A549 (cell line): ENCODE data around the gene EPN3. TPM values are rescaled to one million over a fixed set of nuclear protein-coding genes. Genes with fewer than 3 reads are reported as not detected.

Experiments
- ATAC-seq, 2 experiments: fragments of 200-7000 bp in 1 of 2; fragments of >200 bp in 1 of 2; cut with Nextera tagmentation in 1 of 2; cut with Tn5 transposase in 1 of 2; 3 replicates each; pipeline versions ENCODE4 v1.8.0 to v1.9.1; 2018 to 2020; ENCODE audit warnings: mild to moderate bottlenecking in 1 of 2, moderate library complexity in 1 of 2
- CTCF ChIA-PET: fragments of 300-600 bp; sonication (Branson Sonifier 250); formaldehyde crosslinking; extraction: SDS; loops from one replicate; lab custom pipeline; 2021; ENCODE audit warnings: antibody characterized with exemption, inconsistent platforms; lab: Yijun Ruan, JAX
- POLR2A ChIA-PET: fragments of 350-600 bp; formaldehyde crosslinking; extraction: SDS; loops from one replicate; lab custom pipeline; 2021; ENCODE audit warnings: antibody characterized with exemption, inconsistent platforms; lab: Yijun Ruan, JAX
- DNase-seq, 2 experiments: peaks; one replicate each; pipeline versions ENCODE4 v3.0.0 to v3.0.0-alpha.2; 2011 to 2016; ENCODE audit warnings: low read depth in 1 of 2, low spot score in 1 of 2
- FAIRE-seq: peaks from 2 replicates; lab custom pipeline; 2011; peaks lifted over from hg19 to GRCh38; lab: Jason Lieb, UNC
- H3K27ac ChIP-seq, 2 experiments: fragments of >200 bp; sonication (Bioruptor Twin); formaldehyde crosslinking; 3 replicates each; pipeline ENCODE4 v1.5.1; 2016 to 2017
- H3K4me1 ChIP-seq: fragments of >200 bp; sonication (Bioruptor Twin); formaldehyde crosslinking; 3 replicates; pipeline ENCODE4 v1.6.1; 2016
- H3K4me2 ChIP-seq: fragments of >200 bp; sonication (Bioruptor Twin); formaldehyde crosslinking; 3 replicates; pipeline ENCODE4 v1.6.1; 2016
- H3K4me3 ChIP-seq: fragments of >200 bp; sonication (Bioruptor Twin); formaldehyde crosslinking; 3 replicates; pipeline ENCODE4 v1.5.1; 2016
- H3K9me3 ChIP-seq: fragments of >200 bp; sonication (Bioruptor Twin); formaldehyde crosslinking; 3 replicates; pipeline ENCODE4 v1.6.1; 2016
- CBX8 ChIP-seq: fragments of 200-600 bp; sonication (generic); IDR thresholded peaks from 2 replicates; pipeline ENCODE4 v1.6.1; 2016
- CHD4 ChIP-seq: fragments of 200-600 bp; sonication (generic); IDR thresholded peaks from 2 replicates; pipeline ENCODE4 v1.6.1; 2016; ENCODE audit warnings: antibody characterized with exemption, mild to moderate bottlenecking, borderline replicate concordance
- EHMT2 ChIP-seq: fragments of 200-600 bp; sonication (generic); IDR thresholded peaks from 2 replicates; pipeline ENCODE4 v1.6.1; 2016; ENCODE audit warnings: antibody characterized with exemption, low read depth, mild to moderate bottlenecking, moderate library complexity
- EP300 ChIP-seq, 2 experiments: fragments of >200 bp; sonication (Bioruptor Twin); formaldehyde crosslinking; IDR thresholded peaks; 2 replicates in 1 of 2; 3 replicates in 1 of 2; pipeline ENCODE4 v1.6.1; 2016 to 2017
- HDAC2 ChIP-seq: fragments of 200-600 bp; sonication (generic); IDR thresholded peaks from 2 replicates; pipeline ENCODE4 v1.6.1; 2016
- HOXB5 ChIP-seq: fragments of 250-450 bp; sonication (Bioruptor Pico); IDR thresholded peaks from 2 replicates; pipeline ENCODE4 v1.5.0; 2020; ENCODE audit warnings: mild to moderate bottlenecking, moderate library complexity
- JUN ChIP-seq, 2 experiments: fragments of >200 bp; sonication (Bioruptor Twin); formaldehyde crosslinking; IDR thresholded peaks; 2 replicates in 1 of 2; 3 replicates in 1 of 2; pipeline ENCODE4 v1.6.1; 2016 to 2017
- JUNB ChIP-seq: fragments of >200 bp; sonication (Bioruptor Twin); formaldehyde crosslinking; IDR thresholded peaks from 2 replicates; pipeline ENCODE4 v1.6.1; 2016
- KDM1A ChIP-seq: fragments of 200-600 bp; sonication (generic); IDR thresholded peaks from 2 replicates; pipeline ENCODE4 v1.6.1; 2016; ENCODE audit warnings: low read depth, mild to moderate bottlenecking
- KDM5A ChIP-seq: fragments of 200-600 bp; sonication (generic); IDR thresholded peaks from 2 replicates; pipeline ENCODE4 v1.6.1; 2016; ENCODE audit warnings: antibody characterized with exemption, mild to moderate bottlenecking
- MAFK ChIP-seq: fragments of 450-650 bp; IDR thresholded peaks from 2 replicates; pipeline ENCODE4 v1.6.1; 2014; ENCODE audit not compliant: partially characterized antibody
- MAZ ChIP-seq: fragments of 150-350 bp; IDR thresholded peaks from 2 replicates; pipeline ENCODE4 v1.6.1; 2014; ENCODE audit warnings: antibody characterized with exemption, low read depth, low read length, borderline replicate concordance
- MYC ChIP-seq: IDR thresholded peaks from 2 replicates; pipeline ENCODE4 v1.6.1; 2012; ENCODE audit warnings: mild to moderate bottlenecking, inconsistent platforms, low read length, improper control_type of control experiment, borderline replicate concordance
- NPAS2 ChIP-seq: fragments of 250-450 bp; sonication (Bioruptor Pico); IDR thresholded peaks from 2 replicates; pipeline ENCODE4 v1.8.0; 2022; ENCODE audit warnings: mild to moderate bottlenecking, moderate library complexity, borderline replicate concordance
- POLR2A ChIP-seq: IDR thresholded peaks from 2 replicates; pipeline ENCODE4 v1.6.1; 2012; ENCODE audit warnings: mild to moderate bottlenecking, low read length
- RCOR1 ChIP-seq: fragments of 150-350 bp; IDR thresholded peaks from 2 replicates; pipeline ENCODE4 v1.6.1; 2014; ENCODE audit warnings: antibody characterized with exemption, low read length, low read depth
- RFX5 ChIP-seq: fragments of 450-650 bp; IDR thresholded peaks from 2 replicates; pipeline ENCODE4 v1.7.1; 2014; ENCODE audit warnings: antibody characterized with exemption, mild to moderate bottlenecking, moderate library complexity
- RNF2 ChIP-seq: fragments of 200-600 bp; sonication (generic); IDR thresholded peaks from 2 replicates; pipeline ENCODE4 v1.6.1; 2016; ENCODE audit warnings: low read depth, mild to moderate bottlenecking, antibody characterized with exemption, moderate library complexity, borderline replicate concordance
- TFCP2L1 ChIP-seq: fragments of 250-450 bp; sonication (Bioruptor Pico); IDR thresholded peaks from 2 replicates; pipeline ENCODE4 v1.5.0; 2021; ENCODE audit warnings: mild to moderate bottlenecking
- ZC3H11A ChIP-seq: fragments of 450-650 bp; IDR thresholded peaks from 2 replicates; pipeline ENCODE4 v1.6.1; 2014; ENCODE audit warnings: antibody characterized with exemption, mild to moderate bottlenecking
- ZFP36 ChIP-seq: fragments of 450-650 bp; IDR thresholded peaks from 2 replicates; pipeline ENCODE4 v1.6.1; 2014; ENCODE audit warnings: borderline replicate concordance; ENCODE audit not compliant: partially characterized antibody
- ZNF302 ChIP-seq: fragments of 250-450 bp; sonication (Bioruptor Pico); IDR thresholded peaks from 2 replicates; pipeline ENCODE4 v1.9.0; 2021; ENCODE audit warnings: inconsistent platforms, mild to moderate bottlenecking, moderate library complexity
- WGBS: methylation state at CpG from one replicate; pipeline ENCODE4 v1.1.6; 2017; ENCODE audit errors: missing lambda C conversion rate; 5-methylcytosine and 5-hydroxymethylcytosine counted together
- polyA plus RNA-seq, 4 experiments: library from polyadenylated mRNA; depleted of rRNA in 3 of 4; stranded (reverse); fragments of >200 nt; fragmentation: RNase III in 1 of 4; extraction: RNeasy Plus Mini Kit Qiagen cat#74134 plus additional on column Dnase treatment in 1 of 4; gene quantifications; 2 replicates in 3 of 4; 3 replicates in 1 of 4; pipeline ENCODE4 v1.2.3, GENCODE V29; 2011 to 2017
- TF ChIP-seq, protein P1 (sequence below): IDR thresholded peaks from 2 replicates; pipeline ENCODE4 v1.6.1; 2012
- TF ChIP-seq, protein P2 (sequence below): IDR thresholded peaks from 2 replicates; pipeline ENCODE4 v1.6.1; 2012
- TF ChIP-seq, protein P3 (sequence below): IDR thresholded peaks from 2 replicates; pipeline ENCODE4 v1.6.1; 2012; ENCODE audit warnings: low read depth, borderline replicate concordance

The EPN3 gene
- polyA plus RNA-seq, 2 of the 4 experiments (the other 2 are of a cell fraction): 0.13 to 0.18 TPM

DNA sequence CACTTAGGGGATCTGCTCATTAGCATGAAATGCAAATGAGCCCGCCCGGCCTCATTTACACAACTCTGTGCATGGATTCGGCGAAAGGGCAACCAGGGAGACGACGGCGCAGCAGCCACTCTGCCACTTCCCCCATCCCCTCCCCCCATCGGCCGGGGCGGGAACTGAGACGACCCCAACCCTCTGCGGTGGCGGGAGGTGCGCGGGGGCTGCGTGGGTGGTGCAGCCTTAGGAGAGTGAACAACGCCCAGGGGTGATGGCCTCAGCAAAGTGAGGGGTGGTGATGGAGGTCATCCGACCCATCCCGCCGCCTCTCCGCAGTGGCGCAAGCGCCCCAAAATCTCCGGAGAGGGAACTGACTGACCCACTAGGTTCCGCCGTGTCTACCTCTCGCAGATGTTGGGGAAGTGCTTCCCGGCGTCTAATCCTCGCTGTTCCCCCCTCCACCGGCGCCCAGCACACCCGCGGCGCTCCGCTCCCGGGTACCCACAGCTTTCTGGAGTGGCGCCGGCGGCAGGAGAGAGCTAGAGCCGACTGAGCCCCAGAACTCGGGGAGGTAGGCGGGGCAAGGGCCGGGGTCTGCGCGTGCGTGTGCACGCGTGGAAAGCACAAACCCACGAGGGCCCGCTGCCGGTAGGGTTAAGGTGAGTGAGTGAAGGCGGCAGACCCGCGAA is 26.5 kb downstream of the EPN3 start:
- no peak for DNase-seq
- WGBS: 88% methylated on average over 55 of the region's 55 CpGs
- no peak for ATAC-seq
- Histone ChIP-seq H3K9me3 (no peaks in the 10 kb centered on the region), H3K4me1 (peaks cover 28% of the 10 kb centered on the region), H3K27ac (peak overlapping the region in 1 of 2 experiments; percentile 85; a peak in 3 of 6 replicates), H3K4me3 (no peak overlapping the region), H3K4me2 (peak overlapping the region; percentile 96; the same call in 2 of the 3 replicates)
- ChIA-PET CTCF (interaction anchor here (0.6 to 8.1 kb wide), 10 partner anchors 8 to 484 kb away, joined by 3 to 99 read pairs (median 4); partner anchors contain the start of gene SPATA20), POLR2A (interaction anchor here (1.1 to 3.7 kb wide), 8 partner anchors 8 to 160 kb away, joined by 4 to 42 read pairs (median 10); partner anchors contain the start of gene LUC7L3)
- no peak for FAIRE-seq
- TF ChIP-seq HDAC2 (no peak), KDM5A (no peak), EHMT2 (no peak), ZC3H11A (no peak), MYC (no peak), ZFP36 (no peak), JUNB (no peak), ZNF302 (CRISPR knock-in tag) (no peak), JUN (IDR thresholded peaks at IDR 0.05) (no peak), MAFK (no peak), HOXB5 (CRISPR knock-in tag) (no peak), EP300 (IDR thresholded peaks at IDR 0.05) (no peak), RCOR1 (no peak), TFCP2L1 (CRISPR knock-in tag) (no peak), CBX8 (no peak), CHD4 (no peak), NPAS2 (no peak), RNF2 (no peak)
- TF ChIP-seq, all 56 proteins: peak for 0

DNA sequence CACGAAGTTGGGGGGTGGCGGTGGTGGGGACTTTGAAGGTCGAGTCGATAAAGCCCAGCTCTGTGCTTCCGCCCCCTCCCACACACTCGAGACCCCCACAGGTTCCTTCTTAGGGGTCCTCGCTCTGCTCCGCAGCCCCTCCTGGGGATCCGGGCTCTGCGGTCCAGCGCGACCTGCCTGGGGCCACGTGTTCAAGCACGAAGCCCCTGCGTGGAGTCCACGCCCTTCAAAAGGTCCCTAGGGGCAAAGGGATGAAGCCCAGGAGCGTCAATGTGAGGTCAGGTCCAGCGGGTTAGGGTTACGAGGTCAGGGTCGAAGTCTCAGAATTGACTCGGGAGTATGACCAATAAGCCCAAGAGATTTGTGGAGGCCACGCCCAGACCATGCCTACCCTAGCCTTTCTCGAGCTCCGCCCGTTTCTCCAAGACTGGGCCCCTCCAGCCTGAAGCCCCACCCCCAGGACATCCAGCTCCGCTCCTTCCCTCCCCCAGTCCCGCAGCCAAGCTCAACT is 27.2 kb downstream of the EPN3 start:
- ATAC-seq (peak; percentile 54 to 82), FAIRE-seq (peak; percentile 51), DNase-seq (peak; percentile 90 to 95)
- CTCF ChIA-PET: interaction anchor here (0.8 to 8.1 kb wide), 10 partner anchors 9 to 483 kb away, joined by 3 to 99 read pairs (median 6); partner anchors contain the start of gene SPATA20
- Histone ChIP-seq H3K4me1 (peaks cover 35% of the 10 kb centered on the region), H3K4me2 (peak overlapping the region; percentile 96), H3K9me3 (no peaks in the 10 kb centered on the region), H3K27ac (peak overlapping the region; percentile 75 to 85), H3K4me3 (peak overlapping the region; percentile 69)
- no peak for TF ChIP-seq RFX5
- TF ChIP-seq, protein P1, sequence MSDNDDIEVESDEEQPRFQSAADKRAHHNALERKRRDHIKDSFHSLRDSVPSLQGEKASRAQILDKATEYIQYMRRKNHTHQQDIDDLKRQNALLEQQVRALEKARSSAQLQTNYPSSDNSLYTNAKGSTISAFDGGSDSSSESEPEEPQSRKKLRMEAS: peak; percentile 79
- no peak for TF ChIP-seq MAZ
- POLR2A ChIA-PET: interaction anchor here (0.5 to 3.7 kb wide), 13 partner anchors 9 to 401 kb away, joined by 3 to 42 read pairs (median 4); partner anchors contain the start of genes ABCC3 and LUC7L3
- WGBS: 30% methylated on average over 25 of the region's 27 CpGs

DNA sequence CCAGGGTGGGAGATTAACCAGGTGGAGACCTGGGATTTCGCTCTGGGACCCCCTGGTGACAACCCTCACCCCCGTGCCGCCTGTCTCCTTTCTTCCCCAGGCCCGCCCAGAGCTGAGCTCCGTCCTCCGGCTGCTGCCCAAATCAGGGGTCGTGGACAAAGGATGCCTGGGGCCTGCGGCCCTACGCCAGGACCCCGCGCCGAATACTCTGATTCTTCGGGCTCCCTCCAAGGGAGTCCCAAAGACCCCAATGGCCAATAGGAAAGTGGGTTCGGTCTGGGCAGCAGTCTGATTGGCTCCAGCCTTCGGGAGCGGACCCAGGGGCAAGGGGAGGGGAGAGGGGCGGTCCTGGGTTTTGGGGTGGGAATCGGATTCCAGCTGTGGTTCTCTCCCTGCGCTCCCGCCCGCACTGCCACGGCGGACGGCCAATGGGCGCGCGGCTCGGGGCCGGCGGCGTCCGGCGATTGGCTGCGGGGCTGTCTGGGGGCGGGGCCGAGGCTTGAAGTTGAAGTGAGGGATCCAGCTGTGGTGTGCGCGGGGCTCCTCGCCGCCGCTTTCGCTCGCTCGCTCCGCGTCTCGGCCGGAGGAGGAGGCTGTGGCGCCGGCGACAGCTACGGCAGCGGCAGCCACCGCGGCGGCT is 27.8 kb downstream of the EPN3 start, which contains the start of gene CACNA1G:
Gene CACNA1G, plus strand, starts transcription at position 531 of the 640 bp plus-strand sequence. CDS start 745 bp downstream, outside the sequence.
- Histone ChIP-seq H3K9me3 (no peaks in the 10 kb centered on the region), H3K4me3 (peak within 1 kb of the TSS; percentile 69), H3K4me2 (peak within 1 kb of the TSS; percentile 96), H3K4me1 (peaks cover 37% of the 10 kb centered on the region), H3K27ac (peak within 1 kb of the TSS; percentile 75 to 88)
- ATAC-seq: peak; percentile 77 to 90
- peak; percentile 49 for TF ChIP-seq POLR2A
- TF ChIP-seq, protein P1: 0 out of 2 replicates have a peak, but pooled peaks have one; percentile 12
- TF ChIP-seq KDM1A: no peak
- TF ChIP-seq, protein P2, sequence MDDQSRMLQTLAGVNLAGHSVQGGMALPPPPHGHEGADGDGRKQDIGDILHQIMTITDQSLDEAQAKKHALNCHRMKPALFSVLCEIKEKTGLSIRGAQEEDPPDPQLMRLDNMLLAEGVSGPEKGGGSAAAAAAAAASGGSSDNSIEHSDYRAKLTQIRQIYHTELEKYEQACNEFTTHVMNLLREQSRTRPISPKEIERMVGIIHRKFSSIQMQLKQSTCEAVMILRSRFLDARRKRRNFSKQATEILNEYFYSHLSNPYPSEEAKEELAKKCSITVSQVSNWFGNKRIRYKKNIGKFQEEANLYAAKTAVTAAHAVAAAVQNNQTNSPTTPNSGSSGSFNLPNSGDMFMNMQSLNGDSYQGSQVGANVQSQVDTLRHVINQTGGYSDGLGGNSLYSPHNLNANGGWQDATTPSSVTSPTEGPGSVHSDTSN: peak; percentile 41; the same call in 1 of the 2 replicates
- no peak for TF ChIP-seq EHMT2
- TF ChIP-seq, protein P3, sequence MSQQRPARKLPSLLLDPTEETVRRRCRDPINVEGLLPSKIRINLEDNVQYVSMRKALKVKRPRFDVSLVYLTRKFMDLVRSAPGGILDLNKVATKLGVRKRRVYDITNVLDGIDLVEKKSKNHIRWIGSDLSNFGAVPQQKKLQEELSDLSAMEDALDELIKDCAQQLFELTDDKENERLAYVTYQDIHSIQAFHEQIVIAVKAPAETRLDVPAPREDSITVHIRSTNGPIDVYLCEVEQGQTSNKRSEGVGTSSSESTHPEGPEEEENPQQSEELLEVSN: peak; percentile 74; the same call in 1 of the 2 replicates
- DNase-seq: peak; percentile 93 to 99
- 4% methylated on average over 31 of the region's 56 CpGs for WGBS
- FAIRE-seq: peak; percentile 23
- ChIA-PET POLR2A (interaction anchor here (0.5 to 3.7 kb wide), 14 partner anchors 10 to 402 kb away, joined by 3 to 42 read pairs (median 4); partner anchors contain the start of genes ABCC3 and LUC7L3), CTCF (interaction anchor here (0.8 to 8.1 kb wide), 12 partner anchors 9 to 483 kb away, joined by 3 to 99 read pairs (median 6); partner anchors contain the start of gene SPATA20)
